Osteoblast (primary cell): ENCODE results near the gene MAPK14. TPM values are rescaled to one million over a fixed set of nuclear protein-coding genes. Genes with fewer than 3 reads are reported as not detected.

ENCODE experiments used
- DNase-seq: peaks from one replicate; pipeline ENCODE4 v3.0.0; 2011; ENCODE audit warnings: low spot score, mixed read lengths; ENCODE audit not compliant: insufficient read length; ENCODE audit errors: missing footprints
- H2AFZ ChIP-seq: 2 replicates; pipeline ENCODE4 v1.6.0; 2011; ENCODE audit warnings: mild to moderate bottlenecking, low read length
- H3K27ac ChIP-seq: 2 replicates; pipeline ENCODE4 v1.5.1; 2011; ENCODE audit warnings: mild to moderate bottlenecking, low read depth, low read length, moderate library complexity
- H3K27me3 ChIP-seq: 2 replicates; pipeline ENCODE4 v1.6.0; 2012; ENCODE audit warnings: mild to moderate bottlenecking, control low read depth, inconsistent platforms, low read length, moderate library complexity; ENCODE audit not compliant: insufficient read depth
- H3K36me3 ChIP-seq: 2 replicates; pipeline ENCODE4 v1.5.1; 2011; ENCODE audit warnings: mild to moderate bottlenecking, low read length, control low read depth, moderate library complexity; ENCODE audit not compliant: insufficient read depth
- H3K4me1 ChIP-seq: 2 replicates; pipeline ENCODE4 v1.5.1; 2011; ENCODE audit warnings: mild to moderate bottlenecking, low read length, control low read depth, moderate library complexity; ENCODE audit not compliant: insufficient read depth
- H3K4me2 ChIP-seq: 2 replicates; pipeline ENCODE4 v1.6.0; 2011; ENCODE audit warnings: mild to moderate bottlenecking, low read length; ENCODE audit not compliant: insufficient read depth
- H3K4me3 ChIP-seq: fragments of 200-600 bp; sonication (generic); 3 replicates; pipeline ENCODE4 v1.5.1; 2012; ENCODE audit warnings: mild to moderate bottlenecking, low read length, inconsistent platforms; ENCODE audit not compliant: insufficient read depth
- H3K79me2 ChIP-seq: 2 replicates; pipeline ENCODE4 v1.6.0; 2012; ENCODE audit warnings: mild to moderate bottlenecking, low read length, control low read depth, inconsistent platforms; ENCODE audit not compliant: insufficient read depth
- H3K9me3 ChIP-seq: 2 replicates; pipeline ENCODE4 v1.5.1; 2011; ENCODE audit warnings: low read depth, low read length, control low read depth
- H4K20me1 ChIP-seq: 2 replicates; pipeline ENCODE4 v1.6.0; 2012; ENCODE audit warnings: mild to moderate bottlenecking, low read length, control low read depth; ENCODE audit not compliant: insufficient read depth
- total RNA-seq: library from RNA; depleted of rRNA; stranded (reverse); fragments of >200 nt; gene quantifications from 2 replicates; pipeline ENCODE4 v1.2.3, GENCODE V29; 2012
- TF ChIP-seq, protein P1 (sequence below): IDR thresholded peaks from 2 replicates; pipeline ENCODE4 v1.5.1; 2011; ENCODE audit warnings: mild to moderate bottlenecking, low read depth, low read length, moderate library complexity; ENCODE audit errors: extremely low read depth

The MAPK14 gene
- total RNA-seq, 1 donor = 90.5 TPM

- Histone ChIP-seq H3K4me1 (peaks cover 24% of the 10 kb centered on the region), H3K27ac (no peak overlapping the region), H3K36me3 (peaks cover 4% of the 10 kb centered on the region), H3K4me2 (no peak overlapping the region), H3K4me3 (no peak overlapping the region), H3K9me3 (no peaks in the 10 kb centered on the region), H3K79me2 (peaks cover 3% of the 10 kb centered on the region), H2AFZ (no peak overlapping the region), H3K27me3 (no peaks in the 10 kb centered on the region), H4K20me1 (no peaks in the 10 kb centered on the region)
- TF ChIP-seq, protein P1, sequence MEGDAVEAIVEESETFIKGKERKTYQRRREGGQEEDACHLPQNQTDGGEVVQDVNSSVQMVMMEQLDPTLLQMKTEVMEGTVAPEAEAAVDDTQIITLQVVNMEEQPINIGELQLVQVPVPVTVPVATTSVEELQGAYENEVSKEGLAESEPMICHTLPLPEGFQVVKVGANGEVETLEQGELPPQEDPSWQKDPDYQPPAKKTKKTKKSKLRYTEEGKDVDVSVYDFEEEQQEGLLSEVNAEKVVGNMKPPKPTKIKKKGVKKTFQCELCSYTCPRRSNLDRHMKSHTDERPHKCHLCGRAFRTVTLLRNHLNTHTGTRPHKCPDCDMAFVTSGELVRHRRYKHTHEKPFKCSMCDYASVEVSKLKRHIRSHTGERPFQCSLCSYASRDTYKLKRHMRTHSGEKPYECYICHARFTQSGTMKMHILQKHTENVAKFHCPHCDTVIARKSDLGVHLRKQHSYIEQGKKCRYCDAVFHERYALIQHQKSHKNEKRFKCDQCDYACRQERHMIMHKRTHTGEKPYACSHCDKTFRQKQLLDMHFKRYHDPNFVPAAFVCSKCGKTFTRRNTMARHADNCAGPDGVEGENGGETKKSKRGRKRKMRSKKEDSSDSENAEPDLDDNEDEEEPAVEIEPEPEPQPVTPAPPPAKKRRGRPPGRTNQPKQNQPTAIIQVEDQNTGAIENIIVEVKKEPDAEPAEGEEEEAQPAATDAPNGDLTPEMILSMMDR = no peak
- no peak for DNase-seq
Measured at GRCh38 chr6:36133148-36133547, 105.5 kb downstream of the MAPK14 start.

GRCh38 chr6:36133912-36134311 lies 106.3 kb downstream of the MAPK14 start:
- no peaks in the 10 kb centered on the region for H3K9me3 ChIP-seq
- H3K36me3 ChIP-seq = peaks cover 7% of the 10 kb centered on the region
- peak; percentile 88 for DNase-seq
- H3K27ac ChIP-seq = no peak overlapping the region
- H3K4me2 ChIP-seq = no peak overlapping the region
- H4K20me1 ChIP-seq = no peaks in the 10 kb centered on the region
- H2AFZ ChIP-seq = no peak overlapping the region
- peaks cover 21% of the 10 kb centered on the region for H3K4me1 ChIP-seq
- TF ChIP-seq, protein P1 = no peak
- peaks cover 3% of the 10 kb centered on the region for H3K79me2 ChIP-seq
- H3K4me3 ChIP-seq = no peak overlapping the region
- H3K27me3 ChIP-seq = no peaks in the 10 kb centered on the region

DNA sequence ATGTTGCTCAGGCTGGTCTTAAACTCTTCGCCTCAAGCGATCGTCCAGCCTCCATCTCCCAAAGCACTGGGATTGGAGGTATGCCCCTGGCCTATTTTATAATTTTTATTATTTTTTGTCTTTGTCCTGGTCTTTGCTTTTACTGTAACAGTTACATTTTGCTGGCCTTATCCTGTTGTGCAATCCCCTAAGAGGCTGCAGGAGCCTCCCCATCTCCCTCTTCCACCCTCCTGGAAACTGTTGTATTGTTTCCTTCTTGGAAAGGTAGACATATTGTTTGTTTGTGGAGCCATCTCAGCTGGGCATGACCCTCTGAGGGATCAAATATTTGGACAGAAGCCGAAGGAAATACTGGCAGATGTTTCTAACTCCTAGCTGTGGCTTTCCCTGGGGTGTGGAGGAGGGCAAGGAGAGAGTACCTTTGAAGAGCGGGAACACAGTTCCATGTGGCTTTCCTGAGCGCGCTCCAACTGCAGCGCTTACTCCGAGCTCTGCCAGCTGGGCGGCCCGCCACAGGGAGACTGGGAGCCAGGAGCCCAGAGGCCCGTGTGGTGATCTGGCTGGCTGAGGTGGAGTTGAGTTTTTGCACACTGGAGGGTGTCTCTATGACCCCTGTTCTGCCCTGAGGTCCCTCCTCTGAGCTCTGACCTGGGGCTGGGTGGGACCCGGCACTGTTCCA lies 107.6 kb downstream of the MAPK14 start:
- peaks cover 17% of the 10 kb centered on the region for H3K4me1 ChIP-seq
- no peak overlapping the region for H2AFZ ChIP-seq
- H4K20me1 ChIP-seq = no peaks in the 10 kb centered on the region
- no peak overlapping the region for H3K4me2 ChIP-seq
- H3K9me3 ChIP-seq = no peaks in the 10 kb centered on the region
- H3K36me3 ChIP-seq = peaks cover 7% of the 10 kb centered on the region
- H3K27ac ChIP-seq = no peak overlapping the region
- no peak overlapping the region for H3K4me3 ChIP-seq
- H3K79me2 ChIP-seq = peaks cover 3% of the 10 kb centered on the region
- H3K27me3 ChIP-seq = no peaks in the 10 kb centered on the region
- no peak for DNase-seq
- TF ChIP-seq, protein P1 = no peak

DNA sequence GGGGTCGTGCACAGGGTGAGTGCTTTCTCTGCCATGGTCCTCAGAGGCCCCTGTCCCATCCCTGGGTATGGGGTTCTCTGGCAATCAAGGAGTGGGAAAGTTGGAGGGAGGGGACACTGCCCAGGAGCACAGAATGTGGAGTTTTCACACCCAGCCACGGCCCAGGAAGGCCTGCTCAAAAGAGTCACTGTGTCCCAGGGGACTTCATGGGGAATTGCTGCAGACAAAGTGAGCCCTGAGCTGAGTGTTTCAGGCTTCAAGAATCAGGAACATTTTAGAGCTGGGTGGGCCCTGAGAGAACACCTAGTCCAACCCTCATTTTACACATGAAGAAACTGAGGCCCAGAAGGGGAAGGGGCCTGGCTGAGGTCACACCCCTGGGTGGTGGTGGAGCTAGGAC lies 108.4 kb downstream of the MAPK14 start:
- Histone ChIP-seq H3K4me3 (no peak overlapping the region), H3K36me3 (peaks cover 7% of the 10 kb centered on the region), H2AFZ (no peak overlapping the region), H3K79me2 (no peaks in the 10 kb centered on the region), H3K4me2 (no peak overlapping the region), H3K9me3 (no peaks in the 10 kb centered on the region), H3K27ac (no peak overlapping the region), H3K4me1 (peaks cover 14% of the 10 kb centered on the region), H4K20me1 (no peaks in the 10 kb centered on the region), H3K27me3 (no peaks in the 10 kb centered on the region)
- DNase-seq = no peak
- TF ChIP-seq, protein P1 = no peak
